ENCODE results near the gene OR2W1.

Gene OR2W1, protein sequence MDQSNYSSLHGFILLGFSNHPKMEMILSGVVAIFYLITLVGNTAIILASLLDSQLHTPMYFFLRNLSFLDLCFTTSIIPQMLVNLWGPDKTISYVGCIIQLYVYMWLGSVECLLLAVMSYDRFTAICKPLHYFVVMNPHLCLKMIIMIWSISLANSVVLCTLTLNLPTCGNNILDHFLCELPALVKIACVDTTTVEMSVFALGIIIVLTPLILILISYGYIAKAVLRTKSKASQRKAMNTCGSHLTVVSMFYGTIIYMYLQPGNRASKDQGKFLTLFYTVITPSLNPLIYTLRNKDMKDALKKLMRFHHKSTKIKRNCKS

DNA sequence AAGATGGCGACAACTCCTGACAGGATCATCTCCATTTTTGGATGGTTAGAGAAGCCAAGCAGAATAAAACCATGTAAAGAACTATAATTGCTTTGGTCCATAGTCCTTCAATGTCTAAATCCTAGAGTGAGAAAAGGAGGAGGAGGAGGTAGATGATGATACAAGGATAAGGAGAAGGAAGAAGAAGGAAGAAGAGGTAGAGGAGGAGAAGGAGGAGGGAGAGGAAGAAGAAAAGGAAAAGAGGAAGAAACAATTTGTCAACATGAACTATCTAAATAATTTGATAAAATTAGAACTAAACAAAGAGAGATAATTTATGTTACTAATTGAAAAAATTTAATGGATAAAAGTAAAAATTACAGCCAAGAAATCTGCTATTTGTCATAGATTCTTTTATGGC, at the start of gene OR2W1:
Gene OR2W1, minus strand, starts transcription at position 101 of the 400 bp plus-strand sequence. Its CDS starts 0 bp downstream, at position 101.
- no peak for DNase-seq (ENCODE audit: low read depth in 3 of 3)

DNA sequence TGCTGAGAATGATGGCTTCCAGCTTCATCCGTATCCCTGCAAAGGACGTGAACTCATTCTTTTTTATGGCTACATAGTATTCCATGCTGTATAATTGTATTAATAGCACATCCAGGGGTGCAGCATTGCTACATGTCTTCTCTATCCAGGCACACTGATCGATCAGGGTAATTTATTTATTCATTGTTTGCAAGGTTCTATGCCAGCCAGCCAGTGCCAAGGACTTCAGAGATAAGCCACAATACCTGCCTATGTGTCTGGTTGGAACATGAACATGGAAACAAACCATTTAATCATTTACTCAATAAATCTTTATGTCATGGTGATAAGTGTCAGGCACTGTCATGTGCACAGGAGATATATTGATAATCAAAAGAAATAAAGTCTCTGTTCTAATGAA, 48.0 kb upstream of the OR2W1 start:
- no peak for DNase-seq (ENCODE audit: low read depth in 3 of 3)

DNA sequence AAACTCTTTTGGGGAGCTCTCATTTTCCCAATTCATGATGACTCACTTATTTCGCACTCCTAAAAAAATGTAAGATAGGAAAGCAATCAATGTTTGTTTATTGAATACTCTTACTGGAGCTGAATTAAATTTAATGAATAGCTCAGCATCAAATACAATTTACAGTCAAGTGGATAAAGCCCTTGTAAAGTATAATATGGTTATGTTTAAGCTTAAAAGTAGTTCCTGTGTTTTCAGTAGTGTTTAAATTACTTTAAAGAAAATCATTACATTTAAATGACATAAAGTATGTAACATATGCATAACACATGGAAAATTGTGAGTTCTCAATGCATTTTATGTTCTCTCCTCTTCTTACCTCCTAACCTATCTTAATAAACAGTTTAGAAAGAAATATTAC, 42.2 kb upstream of the OR2W1 start, which contains the start of gene OR2B3:
Gene OR2B3, minus strand, starts transcription at position 101 of the 400 bp plus-strand sequence. Its CDS starts 65 bp downstream, at position 36.
- no peak for DNase-seq (ENCODE audit: low read depth in 3 of 3)

DNA sequence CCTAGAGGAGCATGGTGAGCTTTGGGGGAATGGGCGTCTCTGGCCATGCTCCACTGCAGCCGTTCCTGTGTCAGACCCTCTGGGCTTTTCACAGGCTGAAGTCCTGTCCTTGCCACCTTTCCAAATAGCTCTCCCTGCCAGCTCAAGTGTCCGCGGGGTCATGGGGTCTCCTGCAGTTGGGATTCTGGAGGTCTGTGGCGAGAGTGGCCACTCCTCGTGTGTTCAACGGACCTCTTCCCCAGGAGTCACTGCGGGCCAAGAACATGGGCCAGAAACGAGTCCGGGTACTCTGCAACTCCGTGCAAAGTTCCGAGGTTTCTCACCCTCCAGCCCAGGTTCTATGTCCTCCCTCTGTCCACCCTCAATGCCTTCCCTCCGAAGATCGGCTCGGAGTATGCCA, 37.5 kb upstream of the OR2W1 start:
- no peak for DNase-seq (ENCODE audit: low read depth in 3 of 3)

DNA sequence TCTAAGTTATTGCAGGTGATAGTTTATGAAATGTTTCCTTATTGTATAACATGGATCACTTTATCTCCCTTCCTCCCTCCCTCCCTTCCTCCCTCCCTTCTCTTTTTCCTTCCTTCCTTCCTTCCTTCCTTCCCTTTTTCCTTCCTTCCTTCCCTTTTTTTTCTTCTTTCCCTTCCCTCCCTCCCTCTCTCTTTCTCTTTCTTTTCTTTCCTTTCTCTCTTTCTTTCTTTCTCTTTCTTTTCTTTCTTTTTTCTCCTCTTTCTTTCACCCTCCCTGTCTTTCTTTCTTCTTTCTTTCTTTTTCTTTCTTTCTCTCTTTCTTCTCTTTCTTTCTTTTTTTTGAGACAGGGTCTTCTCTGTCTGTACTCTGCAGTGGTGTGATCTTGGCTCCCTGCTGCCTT, 36.3 kb upstream of the OR2W1 start:
- no peak for DNase-seq (ENCODE audit: low read depth in 3 of 3)

DNA sequence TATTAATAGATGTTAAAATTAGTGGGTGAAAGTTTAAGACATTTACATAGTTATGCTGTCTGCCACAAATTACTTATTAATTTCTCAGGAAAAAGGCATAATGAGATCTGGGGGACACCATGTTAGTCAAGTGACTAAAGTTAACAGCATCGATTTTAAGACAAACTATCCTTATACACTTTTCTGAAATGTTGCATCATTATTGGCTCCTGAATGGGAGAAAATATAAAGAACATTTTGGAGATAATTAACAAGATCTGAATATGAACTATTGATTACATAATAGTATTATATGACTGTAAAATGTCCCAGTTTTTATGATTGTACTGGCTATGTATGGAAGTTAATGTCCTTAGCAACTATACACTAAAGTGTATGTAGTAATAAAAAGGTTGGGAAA, 34.2 kb upstream of the OR2W1 start:
- DNase-seq (ENCODE audit: low read depth in 3 of 3) = no peak

DNA sequence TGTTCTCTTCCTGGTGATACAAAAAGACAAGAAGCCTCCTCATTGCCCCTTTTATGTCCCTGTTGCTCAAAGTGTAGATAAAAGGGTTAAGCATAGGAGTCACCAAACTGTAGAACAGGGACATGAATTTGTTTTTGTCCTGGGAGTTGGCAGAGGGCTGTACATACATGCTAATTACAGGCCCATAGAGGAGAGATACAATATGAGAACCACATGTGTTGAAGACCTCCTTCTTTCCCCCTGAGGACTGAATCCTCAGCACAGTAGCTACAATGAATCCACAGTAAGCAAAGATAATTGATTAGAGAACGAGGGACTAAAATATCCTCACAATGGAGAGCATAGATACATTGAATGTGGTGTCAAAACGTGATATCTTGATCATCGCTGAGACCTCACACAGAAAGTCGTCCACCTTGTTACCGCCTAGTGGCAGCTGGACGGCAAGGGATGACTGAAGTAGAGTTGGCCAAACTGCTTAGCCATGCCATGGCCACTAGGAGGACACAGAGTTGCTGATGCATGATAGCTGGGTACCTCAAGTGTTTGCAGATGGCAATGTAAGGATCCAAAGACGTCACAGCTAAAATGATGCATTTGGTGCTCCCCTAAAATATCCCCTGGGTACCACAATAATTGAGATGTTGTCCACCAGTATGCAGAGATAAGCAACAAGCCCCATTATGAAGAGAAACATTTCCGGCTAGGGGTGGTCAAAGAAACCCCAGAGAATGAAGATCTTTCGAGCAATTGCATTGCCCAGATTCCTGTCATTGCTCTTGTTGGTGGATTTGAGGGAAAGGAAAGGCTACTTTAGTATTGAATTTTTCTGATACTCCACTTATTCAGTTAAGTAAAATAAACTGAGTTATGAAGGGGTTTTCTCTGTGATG, 27.1 kb upstream of the OR2W1 start:
- no peak for DNase-seq (ENCODE audit: low read depth in 3 of 3)

DNA sequence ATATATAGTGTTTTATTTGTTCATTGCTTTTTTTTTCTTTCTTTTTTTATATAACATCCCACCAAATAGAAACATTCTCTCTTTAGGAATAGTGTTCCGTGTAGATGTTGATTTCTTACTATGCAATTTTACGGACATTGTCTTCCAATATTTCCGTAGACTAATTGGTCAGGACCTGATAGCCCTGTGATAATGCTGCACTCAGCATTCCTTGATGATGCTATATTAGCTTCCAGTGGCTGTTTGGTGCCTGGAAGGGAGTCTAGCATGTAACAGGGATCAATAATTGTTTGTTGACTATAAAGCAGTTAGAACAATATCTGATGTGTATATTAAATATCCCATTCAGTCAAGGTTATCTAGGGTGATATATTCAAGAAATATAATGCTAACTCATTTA, 6.7 kb upstream of the OR2W1 start:
- DNase-seq (ENCODE audit: low read depth in 3 of 3) = no peak

DNA sequence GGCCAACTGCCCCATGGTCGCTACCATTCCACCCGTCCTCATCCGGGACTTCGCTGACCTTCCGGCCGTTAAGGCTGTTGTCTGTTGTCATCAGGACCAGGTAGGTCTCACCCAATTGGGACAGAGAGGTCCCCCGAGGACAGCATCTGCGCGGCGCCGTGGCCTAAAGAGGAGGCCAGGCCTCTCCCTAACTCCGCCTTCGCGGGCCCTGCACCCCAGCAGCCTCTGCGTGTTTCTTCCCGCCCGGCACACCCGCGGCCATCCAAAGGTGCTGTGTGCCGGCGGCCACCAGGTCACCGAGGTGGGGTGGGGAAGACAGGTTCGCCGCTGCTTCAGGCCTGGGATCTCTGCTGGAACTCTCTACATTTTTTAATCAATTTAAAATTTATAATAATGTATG, 9.0 kb downstream of the OR2W1 start:
- no peak for DNase-seq (ENCODE audit: low read depth in 3 of 3)

DNA sequence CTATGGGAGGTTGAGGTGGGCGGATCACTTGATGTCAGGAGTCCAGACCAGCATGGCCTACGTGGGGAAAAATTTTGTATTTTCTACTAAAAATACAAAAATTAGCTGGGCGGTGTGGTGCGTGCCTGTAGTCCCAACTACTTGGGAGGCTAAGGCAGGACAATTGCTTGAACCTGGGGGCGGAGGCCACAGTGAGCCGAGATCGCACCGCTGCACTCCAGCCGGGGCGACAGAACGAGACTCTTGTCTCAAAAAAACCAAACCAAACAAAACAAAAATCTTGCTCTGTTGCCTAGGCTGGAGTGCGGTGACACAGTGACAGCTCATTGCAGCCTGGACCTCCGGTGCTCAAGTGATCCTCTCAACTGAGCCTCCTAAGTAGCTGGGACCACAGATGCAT, 16.2 kb downstream of the OR2W1 start:
- no peak for DNase-seq (ENCODE audit: low read depth in 3 of 3)

DNA sequence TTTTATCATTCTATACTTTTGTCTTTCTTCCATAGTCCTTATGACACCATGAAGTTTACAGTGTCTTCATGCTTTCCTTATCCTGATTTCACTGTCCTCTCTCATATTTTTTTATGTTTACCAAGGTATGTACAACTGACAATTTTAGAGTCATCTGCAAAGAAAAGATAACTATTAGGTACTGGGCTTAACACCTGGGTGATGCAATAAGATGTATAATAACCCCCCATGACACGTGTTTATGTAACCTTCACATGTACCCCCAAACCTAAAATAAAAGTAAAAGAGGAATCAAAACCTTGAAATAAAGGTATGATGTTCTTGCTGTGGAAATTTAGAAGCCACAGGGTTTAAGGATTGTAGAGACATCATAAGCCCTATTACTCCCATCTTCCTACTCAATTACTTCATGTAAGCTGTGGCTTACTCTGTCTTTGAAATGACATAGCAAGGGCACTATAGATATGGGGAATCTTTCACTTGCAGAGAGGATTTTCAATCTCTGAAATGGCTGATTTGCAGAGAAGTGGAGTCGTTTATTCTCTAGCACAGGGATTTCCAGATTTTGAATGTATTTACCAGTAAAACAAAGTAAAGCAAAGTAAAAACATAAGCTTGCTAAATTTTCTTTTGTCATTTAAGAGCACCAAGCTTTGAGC, 18.9 kb downstream of the OR2W1 start:
- DNase-seq (ENCODE audit: low read depth in 3 of 3) = no peak

DNA sequence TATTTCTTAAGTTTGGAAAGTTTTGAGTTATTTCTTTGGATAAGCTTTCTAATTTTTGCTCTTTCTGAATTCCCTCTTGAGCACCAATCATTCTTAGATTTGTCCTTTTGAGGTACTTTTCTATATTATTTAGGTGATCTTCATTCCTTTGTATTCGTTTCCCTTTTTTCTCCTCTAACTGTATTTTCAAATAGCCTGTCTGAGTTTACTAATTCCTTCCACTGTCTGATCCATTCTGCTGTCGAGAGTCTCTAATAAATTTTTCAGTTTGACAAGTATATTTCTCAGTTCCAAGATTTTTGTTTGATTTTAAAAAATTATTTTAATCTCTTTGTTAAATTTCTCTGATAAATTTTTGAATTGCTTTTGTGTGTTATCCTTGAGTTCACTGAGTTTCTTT, 23.5 kb downstream of the OR2W1 start:
- no peak for DNase-seq (ENCODE audit: low read depth in 3 of 3)

DNA sequence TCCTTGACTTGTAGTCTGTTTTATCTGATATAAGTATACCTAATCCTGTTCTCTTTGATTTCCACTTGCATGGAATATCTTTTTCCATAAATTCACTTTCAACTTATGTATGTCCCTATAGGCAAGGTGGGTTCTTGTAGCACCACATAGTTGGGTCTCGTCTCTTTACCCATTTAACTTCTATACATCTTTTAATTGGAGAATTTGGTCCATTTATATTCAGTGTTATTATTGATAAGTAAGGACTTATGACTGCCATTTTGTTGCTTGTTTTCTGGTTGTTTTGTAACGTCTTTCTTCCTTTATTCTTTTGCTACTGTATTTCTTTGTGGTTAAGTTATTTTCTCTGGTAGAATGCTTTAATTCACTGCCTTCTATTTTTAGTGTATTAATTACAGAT, 25.3 kb downstream of the OR2W1 start:
- no peak for DNase-seq (ENCODE audit: low read depth in 3 of 3)

DNA sequence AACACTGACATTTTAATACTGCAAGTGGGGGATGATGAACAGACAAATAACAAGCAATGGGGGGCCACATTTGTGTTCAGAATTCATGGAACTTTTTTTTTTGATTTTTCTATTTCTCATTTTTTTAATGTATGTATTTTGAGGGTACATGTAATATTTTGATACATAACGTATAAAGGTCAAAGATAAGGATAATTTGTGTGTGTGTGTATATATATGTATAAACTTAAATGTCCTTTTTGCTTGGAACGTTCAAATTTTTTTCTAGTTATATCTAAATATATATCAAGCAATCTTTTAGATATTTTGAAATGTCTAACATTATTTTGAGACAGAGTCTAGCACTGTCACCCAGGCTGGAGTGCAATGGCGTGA, 27.6 kb downstream of the OR2W1 start:
- DNase-seq (ENCODE audit: low read depth in 3 of 3) = no peak

DNA sequence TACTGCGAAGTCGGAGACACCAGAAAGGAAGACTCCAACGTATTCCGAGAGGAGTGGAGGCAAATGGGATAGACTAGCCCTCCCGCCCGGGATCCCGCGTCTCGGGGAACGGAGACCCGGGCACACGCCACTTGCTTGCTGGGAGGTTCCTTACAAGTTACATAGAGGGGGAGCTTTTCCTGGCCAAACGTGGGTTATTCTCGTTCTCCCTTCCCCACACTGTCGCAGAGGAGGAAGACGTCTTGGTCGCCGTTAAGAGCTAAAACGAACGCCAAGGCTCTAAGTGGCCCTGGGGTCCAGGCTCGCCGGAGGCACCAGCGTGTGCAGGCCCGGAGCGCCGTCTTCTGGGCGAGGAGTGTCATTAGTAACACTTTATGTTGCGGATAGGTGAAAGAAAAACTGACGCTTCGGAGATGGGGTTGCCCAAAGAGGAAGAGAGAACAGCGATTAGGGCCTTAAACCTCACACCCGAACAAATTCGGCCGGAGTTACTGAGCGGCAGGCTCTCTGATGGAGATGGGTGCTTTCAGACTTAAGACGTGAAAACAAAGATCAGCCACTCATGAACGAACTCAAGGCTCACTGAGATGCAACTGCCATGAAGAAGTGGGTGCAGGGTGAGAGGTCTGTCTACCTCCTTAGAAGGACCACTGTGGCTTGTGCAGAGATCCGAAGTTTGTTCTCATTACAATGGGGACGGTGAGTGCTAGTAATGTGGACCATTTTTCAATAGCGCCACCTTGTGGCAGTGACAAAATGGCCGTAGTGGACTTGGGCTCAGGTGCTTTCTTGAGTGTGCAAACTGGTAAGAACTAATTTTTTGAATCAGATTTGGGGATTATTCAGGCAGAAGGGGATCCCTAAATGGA, 28.2 kb downstream of the OR2W1 start:
- DNase-seq (ENCODE audit: low read depth in 3 of 3) = peak; percentile 64 to 82 (median 69)

DNA sequence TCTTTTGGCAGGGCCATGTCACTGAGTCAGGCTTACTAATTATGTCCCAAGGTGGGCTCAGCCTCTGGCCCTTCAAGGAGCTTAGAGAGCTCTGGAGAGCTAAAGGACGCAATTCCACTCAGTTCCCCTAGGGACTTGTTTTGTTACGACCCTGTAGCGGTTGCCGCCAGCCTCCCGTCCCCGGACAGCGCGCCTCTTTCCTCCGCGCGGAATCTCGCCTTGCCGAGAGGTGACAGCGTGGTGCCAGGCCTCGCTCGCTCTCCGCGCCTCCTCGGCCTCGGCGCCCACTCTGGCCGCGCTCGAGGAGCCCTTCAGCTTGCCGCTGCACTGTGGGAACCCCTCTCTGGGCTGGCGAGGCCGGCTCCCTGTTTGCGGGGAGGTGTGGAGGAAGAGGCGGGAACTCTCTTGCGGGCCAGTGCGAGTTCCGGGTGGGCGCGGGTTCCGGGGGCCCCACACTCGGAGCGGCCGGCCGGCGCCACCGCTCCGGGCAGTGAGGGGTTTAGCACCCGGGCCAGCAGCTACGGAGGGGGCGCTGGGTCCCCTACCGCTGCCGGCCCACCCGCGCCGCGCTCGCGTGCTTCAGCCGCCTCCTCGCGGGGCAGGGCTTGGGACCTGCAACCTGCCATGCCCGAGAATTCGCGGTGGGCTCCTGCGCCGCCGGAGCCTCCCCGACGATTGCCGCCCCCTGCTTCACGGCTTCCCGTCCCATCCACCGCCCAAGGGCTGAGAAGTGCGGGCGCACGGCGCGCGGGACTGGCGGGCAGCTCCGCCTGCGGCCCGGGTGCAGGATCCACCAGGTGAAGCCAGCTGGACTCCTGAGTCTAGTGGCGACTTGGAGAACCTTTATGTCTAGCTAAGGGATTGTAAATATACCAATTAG, 30.0 kb downstream of the OR2W1 start:
- DNase-seq (ENCODE audit: low read depth in 3 of 3) = no peak

DNA sequence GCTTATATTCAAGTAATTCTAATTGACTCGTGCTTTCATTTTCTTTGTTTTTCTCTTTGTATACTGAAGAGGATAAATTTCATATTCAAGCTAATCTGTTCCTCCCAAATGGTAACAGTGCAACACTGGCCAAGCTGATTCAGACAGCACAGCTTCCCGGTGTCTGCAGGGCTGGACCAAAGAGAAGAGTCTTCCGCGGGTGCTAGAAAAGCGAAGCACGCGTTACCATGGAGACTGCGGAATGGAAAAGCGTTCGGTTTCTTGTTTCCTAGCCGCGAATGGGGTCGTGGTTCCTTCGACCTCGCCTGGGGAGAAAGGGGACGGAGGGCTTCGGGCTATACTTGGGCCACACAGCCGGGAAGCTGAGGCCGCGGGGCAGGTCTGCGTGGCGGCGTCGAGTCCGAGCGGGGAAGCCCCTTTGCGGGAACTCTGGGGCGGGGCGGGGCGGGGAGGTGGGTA, 33.7 kb downstream of the OR2W1 start:
- DNase-seq (ENCODE audit: low read depth in 3 of 3) = peak in 2 of 3 donors; percentile 9 to 36

DNA sequence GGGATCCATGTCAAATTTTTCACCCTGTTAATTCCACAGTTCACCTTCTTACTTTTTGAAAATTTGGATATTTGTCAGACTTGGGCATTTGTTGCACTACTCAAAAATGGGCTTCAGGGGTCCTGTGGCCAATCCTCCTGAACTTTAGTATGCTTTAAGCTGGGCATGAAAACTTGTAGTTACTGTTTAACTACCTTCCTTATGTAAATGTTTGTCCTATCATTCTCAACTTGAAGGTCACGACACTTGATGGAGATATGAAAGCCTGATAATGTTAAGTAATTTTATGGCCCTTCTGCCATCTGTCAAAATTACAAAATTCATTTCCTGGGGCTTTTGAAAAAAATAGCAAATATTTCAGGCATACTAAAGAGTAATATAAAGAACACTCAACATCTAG, 35.6 kb downstream of the OR2W1 start:
- no peak for DNase-seq (ENCODE audit: low read depth in 3 of 3)

DNA sequence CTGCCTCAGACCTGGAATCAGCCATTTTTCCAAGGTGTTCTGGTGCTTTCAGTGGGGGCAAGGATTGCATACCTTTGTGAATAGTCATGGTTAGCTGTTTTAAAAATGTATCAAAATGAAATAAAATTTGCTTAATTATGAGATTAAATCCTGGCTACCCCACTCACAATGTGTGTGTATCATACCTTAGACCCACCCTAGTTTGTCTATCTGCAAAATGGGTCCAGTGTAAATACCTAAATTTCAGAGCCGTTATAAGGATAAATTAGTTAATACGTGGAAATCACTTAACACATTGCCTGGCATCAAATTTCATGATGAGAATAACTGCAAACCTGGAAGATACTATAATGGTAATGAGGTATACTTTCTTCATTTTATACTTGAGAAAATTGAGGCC, 36.9 kb downstream of the OR2W1 start:
- DNase-seq (ENCODE audit: low read depth in 3 of 3) = no peak

DNA sequence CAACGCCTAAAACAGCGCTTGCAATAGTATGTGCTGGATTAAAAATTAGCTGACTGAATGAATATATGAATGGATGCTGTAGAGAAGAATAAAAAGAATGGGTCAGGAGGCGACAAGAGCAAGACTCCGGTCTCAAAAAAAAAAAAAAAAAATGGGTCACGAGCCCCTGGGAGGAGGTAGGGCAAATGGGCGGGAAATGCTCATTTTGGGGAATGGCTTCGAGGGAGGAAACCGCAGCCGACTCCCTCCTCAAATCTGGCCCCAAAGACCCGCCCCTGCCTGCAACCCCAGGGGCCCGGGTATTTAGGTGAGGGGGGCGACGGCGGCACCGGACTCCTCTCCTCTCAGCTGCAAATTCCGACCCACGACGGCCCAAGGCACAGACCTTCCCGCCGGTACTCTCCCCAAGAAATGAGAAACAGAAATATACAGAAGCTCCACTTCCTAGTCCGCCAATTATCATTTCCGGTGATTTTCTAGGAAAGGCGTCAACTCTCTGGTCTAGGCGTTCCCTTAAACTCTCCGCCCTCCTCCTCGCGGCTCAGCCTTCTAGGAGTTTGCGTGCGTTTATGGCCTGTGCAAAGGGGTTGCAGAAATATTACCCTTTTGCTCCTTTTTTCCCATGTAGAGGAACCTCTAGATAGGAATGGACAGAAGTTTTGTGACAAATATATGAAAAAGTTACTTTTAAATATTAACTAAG, 39.6 kb downstream of the OR2W1 start, which contains the start of gene ZNF311:
Gene ZNF311, minus strand, starts transcription at position 133 of the 703 bp plus-strand sequence. CDS start 1,361 bp downstream, outside the sequence.
- no peak for DNase-seq (ENCODE audit: low read depth in 3 of 3)

Data from stimulated activated CD4-positive, alpha-beta T cell treated with anti-CD3 and anti-CD28 coated beads, TNF-alpha, amount 100 ng/mL, for 48 hours (primary cell).